ENCODE data around the gene HS3ST4.

DNA sequence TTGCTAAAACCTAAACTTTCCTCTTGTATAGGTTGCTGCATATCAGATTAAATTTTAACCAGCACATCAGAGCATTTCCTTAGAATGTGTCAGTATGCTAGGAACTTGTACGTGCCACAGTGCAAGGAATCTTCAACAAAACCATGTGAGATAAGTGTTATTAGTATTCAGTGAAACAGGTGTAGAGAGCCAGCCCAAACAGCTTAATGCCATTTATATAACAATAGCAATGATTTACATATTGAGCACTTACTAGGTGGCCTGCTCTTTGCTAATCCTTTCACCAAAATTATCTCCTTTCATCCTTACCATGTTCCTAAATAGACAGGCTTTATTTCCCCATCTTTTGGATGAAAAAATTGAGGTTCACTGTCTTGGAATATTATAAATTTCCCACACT, 485.7 kb downstream of the HS3ST4 start:
- TF ChIP-seq, protein P1, sequence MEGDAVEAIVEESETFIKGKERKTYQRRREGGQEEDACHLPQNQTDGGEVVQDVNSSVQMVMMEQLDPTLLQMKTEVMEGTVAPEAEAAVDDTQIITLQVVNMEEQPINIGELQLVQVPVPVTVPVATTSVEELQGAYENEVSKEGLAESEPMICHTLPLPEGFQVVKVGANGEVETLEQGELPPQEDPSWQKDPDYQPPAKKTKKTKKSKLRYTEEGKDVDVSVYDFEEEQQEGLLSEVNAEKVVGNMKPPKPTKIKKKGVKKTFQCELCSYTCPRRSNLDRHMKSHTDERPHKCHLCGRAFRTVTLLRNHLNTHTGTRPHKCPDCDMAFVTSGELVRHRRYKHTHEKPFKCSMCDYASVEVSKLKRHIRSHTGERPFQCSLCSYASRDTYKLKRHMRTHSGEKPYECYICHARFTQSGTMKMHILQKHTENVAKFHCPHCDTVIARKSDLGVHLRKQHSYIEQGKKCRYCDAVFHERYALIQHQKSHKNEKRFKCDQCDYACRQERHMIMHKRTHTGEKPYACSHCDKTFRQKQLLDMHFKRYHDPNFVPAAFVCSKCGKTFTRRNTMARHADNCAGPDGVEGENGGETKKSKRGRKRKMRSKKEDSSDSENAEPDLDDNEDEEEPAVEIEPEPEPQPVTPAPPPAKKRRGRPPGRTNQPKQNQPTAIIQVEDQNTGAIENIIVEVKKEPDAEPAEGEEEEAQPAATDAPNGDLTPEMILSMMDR (IDR thresholded peaks at IDR 0.05; ENCODE audit: borderline replicate concordance, extremely low read depth, low read length, poor library complexity, severe bottlenecking), result no peak
- TF ChIP-seq EZH2 (IDR thresholded peaks at IDR 0.05; ENCODE audit: borderline replicate concordance, low read depth, low read length, severe bottlenecking), result no peak
